Measurements from ENCODE around the gene IL34.
"Not testable (repeated sequence)": the region's sequence is repeated elsewhere in the genome, so short reads cannot be mapped to it uniquely, and the experiment has no call there.

The IL34 gene

DNA sequence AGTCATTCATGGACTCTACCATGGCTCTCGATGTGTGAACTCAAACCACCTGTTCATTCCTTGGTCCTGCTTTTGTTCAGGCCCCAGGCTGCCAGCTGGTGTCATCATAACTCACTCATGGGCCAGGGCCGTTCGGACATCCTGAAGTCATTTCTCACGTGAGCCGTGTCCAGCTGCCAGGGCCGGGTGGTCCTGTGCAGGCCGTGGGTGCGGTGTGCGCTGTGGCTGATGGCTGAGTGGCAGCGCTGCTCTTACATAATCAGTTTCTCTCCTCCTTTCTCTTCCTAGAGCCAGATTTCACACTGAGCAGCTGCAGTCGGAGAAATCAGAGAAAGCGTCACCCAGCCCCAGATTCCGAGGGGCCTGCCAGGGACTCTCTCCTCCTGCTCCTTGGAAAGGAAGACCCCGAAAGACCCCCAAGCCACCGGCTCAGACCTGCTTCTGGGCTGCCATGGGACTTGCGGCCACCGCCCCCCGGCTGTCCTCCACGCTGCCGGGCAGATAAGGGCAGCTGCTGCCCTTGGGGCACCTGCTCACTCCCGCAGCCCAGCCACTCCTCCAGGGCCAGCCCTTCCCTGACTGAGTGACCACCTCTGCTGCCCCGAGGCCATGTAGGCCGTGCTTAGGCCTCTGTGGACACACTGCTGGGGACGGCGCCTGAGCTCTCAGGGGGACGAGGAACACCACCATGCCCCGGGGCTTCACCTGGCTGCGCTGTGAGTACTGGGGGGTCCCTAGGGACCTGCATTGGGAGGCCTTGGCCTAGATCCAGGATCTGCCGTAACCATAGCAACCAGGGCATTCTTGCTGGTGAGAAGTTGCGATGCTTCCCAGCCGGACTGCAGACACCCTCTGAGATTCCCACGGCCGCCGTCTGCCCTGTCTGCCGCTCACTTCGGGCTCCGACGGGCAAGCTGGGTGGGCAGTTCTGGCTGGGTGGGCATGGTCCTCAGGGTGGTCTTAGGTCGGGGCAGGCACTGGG is at the start of gene IL34:
TSS of gene IL34 (plus strand) at position 300 of the 982 bp plus-strand sequence. CDS start at position 689, 389 bp downstream.
- no peak for DNase-seq

DNA sequence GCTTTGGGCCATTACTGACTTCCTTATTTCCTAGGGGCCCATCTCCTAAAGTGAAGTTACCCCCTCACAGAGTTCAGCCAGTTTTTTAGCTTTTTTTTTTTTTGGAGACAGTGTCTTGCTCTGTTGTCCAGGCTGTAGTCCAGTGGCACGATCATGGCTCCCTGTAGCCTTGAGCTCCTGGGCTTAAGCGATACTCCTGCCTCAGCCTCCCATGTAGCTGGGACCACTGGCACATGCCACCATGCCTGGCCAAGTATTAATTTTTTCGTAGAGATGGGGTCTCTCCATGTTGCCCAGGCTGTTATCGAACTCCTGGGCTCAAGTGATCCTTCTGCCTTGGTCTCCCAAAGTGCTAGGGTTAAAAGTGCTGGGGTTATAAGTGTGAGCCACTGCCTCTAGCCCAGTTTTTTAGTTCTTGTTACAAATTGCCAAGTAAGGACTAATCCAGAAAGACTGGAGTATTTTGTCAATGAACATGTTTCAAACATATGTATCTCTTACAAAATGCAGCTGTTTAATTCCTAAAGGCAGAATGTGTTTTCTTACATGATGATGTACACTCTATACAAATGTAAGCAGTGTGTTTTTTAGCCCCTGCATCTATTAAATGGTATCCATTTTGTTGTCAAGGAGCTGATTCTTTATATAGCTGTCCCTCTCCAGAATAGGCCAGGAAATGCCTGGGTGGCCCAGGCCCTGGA is 49.1 kb upstream of the IL34 start:
- no peak for DNase-seq

DNA sequence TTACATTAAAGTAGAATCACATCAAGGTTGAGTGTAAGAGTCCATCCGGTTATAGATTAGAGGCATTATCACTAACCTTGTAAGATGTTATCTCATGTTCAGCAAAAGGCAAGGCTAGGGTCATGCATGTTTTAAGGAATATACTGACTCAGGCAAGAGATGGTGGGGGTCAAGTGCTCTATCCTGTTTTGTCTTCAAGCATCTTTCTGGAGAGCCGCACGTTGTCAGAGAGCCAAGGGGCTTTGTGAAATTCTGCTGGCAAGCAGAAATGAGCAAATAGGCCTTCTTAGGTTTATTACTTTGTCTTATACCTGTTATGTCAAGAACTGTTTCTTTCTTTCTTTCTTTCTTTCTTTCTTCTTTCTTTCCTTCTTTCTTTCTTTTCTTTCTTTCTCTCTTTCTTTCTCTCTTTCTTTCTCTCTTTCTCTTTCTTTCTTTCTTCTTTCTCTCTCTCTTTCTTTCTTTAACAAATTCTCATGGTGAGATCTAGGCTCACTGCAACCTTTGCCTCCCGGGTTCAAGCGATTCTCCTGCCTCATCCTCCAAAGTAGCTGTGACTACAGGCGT is 47.3 kb upstream of the IL34 start:
- no peak for DNase-seq

DNA sequence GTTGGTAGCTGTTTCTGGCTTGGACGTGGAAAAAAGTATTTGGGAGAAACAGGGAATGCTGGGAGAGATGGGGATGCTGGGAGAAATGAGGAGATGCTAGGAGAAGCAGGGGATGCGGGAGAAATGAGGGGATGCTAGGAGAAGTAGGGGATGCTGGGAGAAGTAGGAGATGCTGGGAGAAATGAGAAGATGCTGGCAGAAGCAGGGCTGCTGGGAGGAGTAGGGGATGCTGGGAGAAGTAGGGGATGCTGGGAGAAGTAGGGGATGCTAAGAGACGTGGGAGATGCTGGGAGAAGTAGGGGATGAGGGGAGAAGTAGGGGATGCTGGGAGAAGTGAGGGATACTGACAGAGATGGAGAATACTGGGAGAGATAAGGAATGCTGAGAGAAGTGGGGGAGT is 45.6 kb upstream of the IL34 start:
- no peak for DNase-seq

DNA sequence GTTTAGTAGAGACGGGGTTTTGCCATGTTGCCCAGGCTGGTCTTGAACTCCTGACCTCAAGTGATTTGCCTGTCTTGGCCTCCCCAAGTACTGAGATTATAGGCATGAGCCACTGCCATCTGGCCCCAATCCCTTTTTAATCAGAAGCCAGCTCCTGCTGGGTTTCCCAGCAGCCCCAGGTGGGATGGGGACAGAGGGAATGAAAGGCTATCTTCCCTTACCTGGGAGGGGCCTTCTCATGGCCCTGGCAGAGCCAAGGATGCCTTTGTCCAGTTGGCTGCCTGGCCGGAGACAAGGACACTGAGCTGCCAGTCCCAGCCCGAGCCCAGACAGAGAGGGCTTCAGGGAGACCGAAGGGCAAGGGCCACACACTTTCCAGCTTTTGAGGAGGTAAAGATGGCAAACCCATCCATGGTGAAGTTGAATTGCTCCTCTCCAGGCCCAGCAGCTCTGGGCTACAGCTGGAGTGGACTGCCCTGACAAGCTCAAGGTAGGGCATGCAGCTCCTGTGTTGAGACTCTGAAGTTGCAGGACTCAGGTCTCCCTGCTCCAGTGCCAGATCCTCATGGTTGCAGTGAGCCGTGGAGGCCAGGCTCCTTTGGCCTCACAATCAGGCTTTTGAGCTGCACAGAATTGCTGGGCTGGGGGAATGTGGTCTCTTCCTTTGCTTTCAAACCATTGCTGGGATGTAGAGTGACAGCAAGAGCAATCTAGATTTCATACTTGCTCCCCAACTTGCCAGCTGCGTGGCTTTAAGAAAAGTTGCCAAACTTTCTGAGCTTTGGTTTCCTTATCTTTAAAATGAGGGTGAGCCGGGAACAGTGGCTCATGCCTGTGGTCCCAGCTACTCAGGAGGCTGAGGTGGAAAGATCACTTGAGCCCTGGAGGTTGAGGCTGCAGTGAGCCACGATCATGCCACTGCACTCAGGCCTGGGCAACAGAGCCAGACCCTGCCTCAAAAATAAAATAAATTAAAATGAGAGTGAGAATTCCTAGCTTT is 44.5 kb upstream of the IL34 start:
- DNase-seq = no peak

DNA sequence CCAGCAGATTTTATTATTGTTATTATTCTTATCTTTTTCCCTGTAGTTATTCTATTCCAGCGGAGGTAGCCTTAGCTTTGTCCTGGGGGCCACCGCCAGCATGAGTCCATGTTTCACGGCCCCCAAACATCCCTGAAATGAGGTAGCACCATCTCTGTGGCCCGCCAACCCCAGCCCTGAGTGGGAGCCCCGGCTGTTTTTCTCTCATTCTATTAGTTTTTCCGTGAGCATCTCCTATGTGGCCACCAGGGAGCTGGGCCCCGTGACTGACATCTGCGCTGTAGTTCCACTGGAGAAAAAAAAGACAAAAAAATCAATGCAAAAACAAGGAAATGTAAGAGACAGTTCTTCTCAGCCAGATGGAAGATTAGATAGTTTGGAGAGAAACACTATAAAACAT is 43.5 kb upstream of the IL34 start:
- no peak for DNase-seq

DNA sequence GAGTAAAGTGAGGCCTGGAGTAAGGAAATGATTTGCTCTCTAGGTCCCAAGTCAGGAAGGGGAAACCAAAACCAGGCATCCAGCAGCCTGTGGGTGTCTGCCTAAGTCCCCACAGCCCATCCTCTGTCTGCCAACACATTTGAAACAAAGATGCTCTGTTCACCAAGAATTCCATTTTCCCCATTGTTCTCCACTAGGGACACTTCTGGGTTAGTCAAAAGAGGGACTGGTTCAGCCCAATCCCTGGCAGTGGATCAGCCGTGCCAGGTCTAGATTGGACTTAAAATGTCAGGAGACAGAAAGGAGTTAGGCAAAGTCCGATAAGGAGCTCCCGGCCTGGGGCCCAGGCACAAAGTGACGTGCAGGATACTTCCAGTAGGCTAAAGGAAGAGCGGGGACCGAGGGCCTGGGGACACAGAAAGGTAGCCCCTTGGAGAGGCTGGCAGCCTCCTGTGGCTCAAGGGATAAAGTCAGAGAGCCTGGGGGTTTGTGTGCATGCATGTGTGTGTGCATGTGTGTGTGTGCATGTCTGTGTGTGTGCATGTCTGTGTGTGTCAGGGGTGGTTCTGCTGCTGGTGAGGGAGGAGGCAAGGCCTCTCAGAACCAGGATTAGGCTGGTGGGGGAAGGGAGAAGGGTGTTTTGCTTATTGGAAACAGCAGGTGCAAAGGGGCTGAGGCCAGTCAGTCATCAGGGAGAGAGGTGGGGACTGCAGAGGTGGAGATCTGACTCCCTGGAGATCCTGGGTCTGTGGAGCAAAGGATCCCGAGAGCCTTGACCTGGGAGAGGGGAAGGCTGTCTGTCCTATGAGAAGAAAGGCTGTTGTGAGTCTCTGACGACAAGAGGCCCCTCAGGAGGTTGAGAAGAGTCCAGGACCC is 41.7 kb upstream of the IL34 start:
- DNase-seq = no peak

DNA sequence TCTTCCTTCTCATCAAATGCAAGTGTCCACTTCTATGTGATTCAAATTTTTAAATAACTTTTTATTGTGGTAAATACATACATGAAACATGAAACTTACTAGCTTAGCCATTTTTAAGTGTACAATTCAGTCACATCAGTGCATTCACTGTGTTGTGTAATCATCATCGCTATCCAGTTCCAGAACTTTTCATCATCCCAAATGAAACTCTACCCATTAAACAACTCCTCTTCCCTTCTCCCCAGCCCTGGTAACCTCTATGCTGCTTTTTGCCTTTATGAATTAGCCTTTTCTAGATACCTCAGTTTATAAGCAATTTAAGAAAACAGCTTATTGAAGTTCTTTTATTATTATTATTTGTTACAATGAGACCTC is 41.1 kb upstream of the IL34 start:
- DNase-seq = no peak

DNA sequence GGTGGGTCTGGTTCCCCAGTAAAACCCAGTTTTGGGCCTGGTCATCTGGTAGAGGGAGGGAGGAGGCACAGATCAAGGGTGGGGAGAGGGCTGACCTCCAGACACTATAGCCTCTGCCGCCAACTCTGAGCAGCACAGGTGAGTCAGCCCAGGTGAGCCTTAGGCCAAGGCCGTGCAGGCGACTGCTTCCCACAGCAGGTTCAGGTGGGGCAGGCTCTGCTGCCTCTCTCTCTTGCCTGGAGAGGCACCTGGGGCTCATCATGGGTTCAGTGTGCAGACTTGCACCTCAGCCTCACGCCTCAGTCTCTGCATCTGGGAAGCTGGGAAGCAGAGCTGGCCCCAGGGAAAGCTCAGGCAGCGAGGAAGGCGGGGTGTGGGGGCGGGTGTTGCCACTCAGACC is 37.8 kb upstream of the IL34 start:
- DNase-seq = no peak

DNA sequence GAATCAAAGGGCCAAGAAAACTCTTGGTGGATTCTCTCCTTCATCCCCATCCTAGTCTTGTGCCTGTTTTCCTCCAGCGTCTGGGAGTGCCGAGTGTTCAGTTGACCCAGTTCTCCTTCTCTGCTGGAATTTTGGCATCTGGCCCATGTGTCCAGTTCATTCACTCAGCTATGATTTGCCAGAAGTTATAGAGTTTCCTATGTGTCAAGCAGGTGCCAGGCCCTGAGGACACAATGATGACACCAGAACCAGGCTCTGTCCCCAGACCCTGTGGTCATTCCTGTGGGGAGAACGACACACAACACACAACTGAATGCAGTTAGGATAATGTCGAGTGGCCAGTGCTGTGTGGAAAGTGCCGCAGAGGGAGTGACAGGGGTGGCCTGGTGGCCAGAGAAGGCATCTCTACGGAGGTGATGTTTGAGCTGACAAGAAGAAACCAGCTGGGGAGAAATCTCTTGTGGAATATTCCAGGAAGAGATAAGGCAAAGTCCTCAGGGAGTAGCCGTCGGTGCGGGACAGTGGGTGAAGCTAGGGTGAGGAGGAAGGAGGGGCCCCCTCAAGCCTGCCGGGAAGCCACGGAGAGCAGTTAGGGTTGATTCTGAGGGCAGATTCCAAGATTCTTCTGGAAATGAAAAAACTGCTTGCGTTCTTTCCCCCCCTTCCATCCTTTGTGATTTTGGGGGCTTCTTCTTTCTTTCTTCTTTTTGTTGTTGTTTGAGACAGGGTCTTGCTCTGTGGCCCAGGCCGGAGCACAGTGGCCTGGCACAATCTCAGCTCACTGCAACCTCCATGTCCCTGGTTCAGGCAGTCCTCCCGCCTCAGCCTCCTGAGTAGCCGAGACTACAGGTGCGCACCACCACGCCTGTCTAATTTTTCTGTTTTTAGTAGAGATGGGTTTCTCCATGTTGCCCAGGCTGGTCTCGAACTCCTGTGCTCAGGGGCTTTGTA is 35.8 kb upstream of the IL34 start:
- no peak for DNase-seq

DNA sequence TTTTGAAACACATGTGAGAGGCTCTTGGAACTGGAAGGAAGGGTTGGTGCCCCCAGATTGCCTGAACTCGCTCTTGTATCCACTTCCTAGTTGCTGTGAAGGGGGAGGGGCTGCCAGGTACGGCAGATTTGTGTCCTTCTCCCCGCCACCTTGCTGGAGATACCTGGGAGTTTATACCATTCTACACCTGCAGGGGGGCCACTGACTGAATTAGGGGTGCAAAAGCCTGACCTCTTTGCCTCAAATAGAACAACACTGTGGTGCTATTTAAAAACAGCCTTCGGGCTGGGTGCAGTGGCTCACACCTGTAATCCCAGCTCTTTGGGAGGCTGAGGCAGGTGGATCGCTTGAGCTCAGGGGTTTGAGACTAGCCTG is 35.1 kb upstream of the IL34 start:
- no peak for DNase-seq

DNA sequence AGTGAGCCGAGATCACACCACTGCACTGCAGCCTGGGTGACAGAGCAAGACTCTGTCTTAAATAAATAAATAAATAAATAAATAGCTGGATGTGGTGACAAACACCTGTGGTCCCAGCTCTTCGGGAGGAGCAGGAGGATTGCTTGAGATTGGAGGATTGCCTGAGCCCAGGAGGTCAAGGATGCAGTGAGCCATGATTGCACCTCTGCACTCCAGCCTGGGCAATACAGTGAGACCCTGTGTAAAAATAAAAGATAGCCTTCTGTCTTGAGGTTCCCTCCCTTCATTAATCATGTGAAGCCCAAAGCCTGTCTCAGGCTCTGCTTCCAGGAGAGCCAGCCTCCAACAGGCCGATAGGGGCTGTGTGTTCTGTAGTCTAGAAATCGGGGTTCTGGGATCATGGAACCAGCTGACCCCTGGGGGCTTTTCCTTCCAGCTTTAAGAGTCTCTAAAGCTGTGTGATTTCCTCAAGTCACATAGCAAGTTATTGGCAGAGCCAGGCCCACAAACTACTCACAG is 34.5 kb upstream of the IL34 start:
- no peak for DNase-seq

DNA sequence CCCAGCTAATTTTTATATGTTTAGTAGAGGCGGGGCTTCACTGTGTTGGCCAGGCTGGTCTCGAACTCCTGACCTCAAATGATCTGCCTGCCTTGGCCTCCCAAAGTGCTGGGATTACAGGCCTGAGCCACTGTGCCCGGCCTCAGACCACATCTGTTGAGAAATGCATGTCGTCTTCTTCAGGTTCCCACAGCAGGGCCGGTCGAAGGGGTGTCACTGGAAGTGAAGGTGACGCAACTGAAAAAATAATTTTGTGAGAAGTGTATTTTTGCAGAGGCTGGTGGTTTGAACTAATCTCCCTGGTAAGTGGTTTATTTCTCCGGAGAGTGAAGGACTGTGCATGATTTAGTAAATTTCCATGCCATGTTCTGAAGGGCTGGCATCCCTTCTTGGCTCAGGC is 33.4 kb upstream of the IL34 start:
- no peak for DNase-seq

DNA sequence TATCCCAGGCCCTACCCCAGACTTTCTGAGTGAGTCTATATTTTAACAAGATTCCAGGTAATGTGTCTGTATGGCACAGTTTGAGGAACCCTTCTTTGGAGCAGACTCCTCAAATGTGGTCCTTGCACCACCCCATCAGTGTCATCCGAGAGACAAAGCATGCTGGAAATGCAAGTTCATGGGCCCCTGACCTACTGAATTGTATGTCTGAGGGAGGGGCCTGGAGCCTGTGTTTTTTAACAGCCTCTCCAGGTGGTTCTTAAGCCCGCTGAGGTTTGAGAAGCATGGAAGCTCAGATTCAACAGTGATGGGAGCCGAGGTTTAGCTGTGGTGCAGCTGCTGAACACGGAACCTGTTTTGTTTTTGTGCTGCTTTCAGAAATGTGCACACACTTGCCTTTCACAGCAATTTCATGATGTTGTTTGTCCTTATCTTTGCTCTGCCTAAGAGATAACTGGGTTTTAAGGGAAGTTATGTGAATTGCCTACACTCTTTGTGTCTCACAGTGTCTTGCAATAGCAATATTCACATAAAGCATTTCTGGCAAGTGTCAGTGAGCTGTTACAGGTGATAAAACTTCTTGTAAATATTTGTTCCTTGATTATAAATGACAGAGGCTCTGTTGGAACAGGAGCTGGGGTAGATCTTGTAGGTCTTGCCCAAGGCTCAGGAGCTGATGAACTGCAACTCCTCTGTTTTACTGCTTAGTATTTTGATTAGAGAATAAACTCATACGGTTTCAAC is 32.0 kb upstream of the IL34 start:
- DNase-seq = no peak

DNA sequence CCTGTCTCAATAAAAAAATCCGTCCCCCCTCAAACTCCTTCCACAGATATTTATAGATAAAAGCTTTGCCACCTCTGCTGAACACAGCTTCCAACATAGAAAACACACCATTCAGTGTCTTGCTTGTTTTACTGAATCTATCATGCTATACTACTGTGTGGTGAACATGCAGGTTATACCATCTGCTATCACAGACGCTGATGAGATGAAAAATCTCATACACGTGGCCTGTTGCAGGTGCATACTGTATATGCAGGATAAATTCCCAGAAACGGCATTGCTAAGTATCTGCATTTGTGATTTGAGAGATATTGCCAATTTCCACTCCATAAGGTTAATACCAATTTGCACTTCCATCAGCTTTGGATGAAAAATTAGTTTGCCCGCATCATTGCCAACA is 30.4 kb upstream of the IL34 start:
- no peak for DNase-seq

DNA sequence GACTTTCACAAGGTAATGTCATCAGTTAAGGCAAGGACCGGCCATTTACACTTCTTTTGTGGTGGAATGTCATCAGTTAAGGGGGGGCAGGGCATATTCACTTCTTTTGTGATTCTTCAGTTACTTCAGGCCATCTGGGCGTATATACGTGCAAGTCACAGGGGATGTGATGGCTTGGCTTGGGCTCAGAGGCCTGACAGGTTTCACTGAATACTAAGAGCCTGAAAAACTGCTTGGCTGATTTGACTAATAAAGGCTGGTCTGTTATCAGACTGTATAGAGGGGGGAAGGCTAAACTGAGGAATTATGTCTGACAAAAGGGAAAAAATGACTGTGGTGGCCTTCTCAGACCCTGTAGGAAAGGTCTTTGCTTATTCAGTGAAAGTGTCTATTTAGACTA is 24.5 kb upstream of the IL34 start:
- not testable (repeated sequence) for DNase-seq

DNA sequence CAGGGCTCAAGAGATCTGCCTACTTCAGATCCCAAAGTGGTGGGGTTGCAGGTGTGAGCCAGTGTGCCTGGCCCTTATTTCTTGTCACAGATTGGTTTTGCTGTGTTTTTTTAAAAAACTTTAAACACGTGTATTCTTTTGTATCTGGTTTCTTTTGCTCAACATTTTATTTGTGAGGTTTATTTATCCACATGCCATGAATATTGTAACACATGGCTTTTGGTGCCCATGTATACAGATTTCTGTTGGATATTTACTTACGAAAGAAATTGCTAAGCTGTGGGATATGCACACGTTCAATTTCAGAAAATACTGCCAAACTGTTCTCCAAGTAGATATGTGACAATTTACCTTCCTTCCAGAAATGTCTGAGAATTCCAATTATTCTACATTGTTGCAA is 18.7 kb upstream of the IL34 start:
- DNase-seq = no peak

DNA sequence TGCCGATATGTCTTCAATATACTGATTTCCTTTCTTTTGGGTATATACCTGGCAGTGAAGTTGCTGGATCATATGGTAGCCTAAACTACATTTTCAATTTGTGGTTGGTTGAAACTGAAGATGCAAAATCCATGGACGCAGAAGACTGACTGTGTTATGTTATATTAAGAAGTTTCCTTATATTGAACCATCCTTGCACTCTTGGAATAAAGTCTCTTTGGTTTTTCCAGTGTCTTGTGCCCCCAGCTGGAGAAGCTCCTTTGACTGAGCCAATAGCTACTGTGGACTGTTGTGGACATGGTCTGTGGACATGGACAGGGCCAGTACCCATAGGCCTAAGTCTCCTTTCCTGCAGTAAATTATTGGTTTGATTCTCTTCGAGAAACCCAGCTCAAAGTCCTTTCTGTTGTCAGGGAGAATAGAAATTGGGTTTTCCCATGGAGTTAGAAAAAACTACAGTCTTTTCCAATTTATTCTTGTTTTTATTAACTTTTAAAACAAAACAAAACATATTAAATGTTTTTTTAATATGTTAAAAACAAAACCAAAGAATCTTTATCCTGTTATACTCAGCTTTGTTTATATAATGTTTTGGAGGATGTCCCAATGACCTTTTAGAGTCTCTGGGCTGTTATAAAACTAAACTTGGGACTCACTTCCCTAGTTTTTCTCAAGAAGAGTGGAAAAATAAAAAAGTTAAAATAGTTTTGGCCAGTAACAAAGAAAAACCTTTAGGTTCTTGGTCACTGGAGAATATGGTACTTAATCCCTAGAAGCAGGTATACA is 15.2 kb upstream of the IL34 start:
- DNase-seq = no peak

DNA sequence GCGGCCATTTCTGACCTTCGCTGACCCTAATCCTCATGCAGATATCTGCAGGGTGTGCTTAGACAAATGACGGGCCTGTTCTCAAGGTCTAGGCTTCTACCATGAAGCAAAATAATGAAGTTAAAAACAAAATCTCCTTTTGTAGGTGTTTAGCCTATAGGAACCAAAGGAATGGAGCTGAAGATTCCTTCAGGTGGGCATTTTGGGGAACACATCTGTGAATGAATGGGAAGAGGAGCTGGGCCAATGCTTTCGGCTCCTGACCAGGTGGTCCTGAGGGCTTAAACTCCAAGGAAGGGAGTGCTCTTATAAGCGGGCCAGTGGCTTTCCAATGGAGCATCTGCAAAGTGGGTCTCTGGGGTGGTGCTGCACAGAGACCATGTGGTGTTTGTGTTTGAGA is 14.1 kb upstream of the IL34 start:
- DNase-seq = no peak
